K562 (cell line): ENCODE results near the gene TRIM24.

Experiments used
- BHLHE40 ChIP-seq: IDR thresholded peaks from 2 replicates; pipeline ENCODE4 v1.6.1; 2011; ENCODE audit warnings: low read length, improper control_type of control experiment
- HDAC8 ChIP-seq: fragments of 450-650 bp; IDR thresholded peaks from 2 replicates; pipeline ENCODE4 v1.6.1; 2016; ENCODE audit warnings: mild to moderate bottlenecking, missing genetic modification characterization, moderate library complexity, missing compliant biosample characterization
- LCOR ChIP-seq: sonication (generic); formaldehyde crosslinking; IDR thresholded peaks from 2 replicates; pipeline ENCODE4 v1.8.0; 2022; ENCODE audit warnings: mild to moderate bottlenecking, missing genetic modification reagents
- NFRKB ChIP-seq: fragments of 450-650 bp; IDR thresholded peaks from 2 replicates; pipeline ENCODE4 v1.6.1; 2016; ENCODE audit warnings: low read depth
- RCOR1 ChIP-seq, 2 experiments: IDR thresholded peaks; 2 replicates each; pipeline ENCODE4 v1.6.1; 2012; ENCODE audit warnings: low read depth in 2 of 2, low read length in 2 of 2, borderline replicate concordance in 1 of 2, improper control_type of control experiment in 1 of 2
- USF2 ChIP-seq: sonication (generic); formaldehyde crosslinking; IDR thresholded peaks from 2 replicates; pipeline ENCODE4 v1.5.0; 2020; ENCODE audit warnings: missing genetic modification reagents
- ZEB2 ChIP-seq: fragments of 450-650 bp; IDR thresholded peaks from 2 replicates; pipeline ENCODE4 v1.6.1; 2016
- ZNF175 ChIP-seq: fragments of 200-800 bp; sonication (Bioruptor generic); IDR thresholded peaks from 2 replicates; pipeline ENCODE4 v1.6.1; 2016; ENCODE audit warnings: low read depth, mild to moderate bottlenecking, missing genetic modification characterization, missing compliant biosample characterization
- TF ChIP-seq, protein P1 (sequence below): sonication (generic); formaldehyde crosslinking; IDR thresholded peaks from 2 replicates; pipeline ENCODE4 v1.9.0; 2022; ENCODE audit warnings: mild to moderate bottlenecking, missing genetic modification reagents
- TF ChIP-seq, protein P2 (sequence below): sonication (generic); formaldehyde crosslinking; IDR thresholded peaks from 2 replicates; pipeline ENCODE4 v1.8.0; 2022; ENCODE audit warnings: missing genetic modification reagents, mild to moderate bottlenecking, borderline replicate concordance

DNA sequence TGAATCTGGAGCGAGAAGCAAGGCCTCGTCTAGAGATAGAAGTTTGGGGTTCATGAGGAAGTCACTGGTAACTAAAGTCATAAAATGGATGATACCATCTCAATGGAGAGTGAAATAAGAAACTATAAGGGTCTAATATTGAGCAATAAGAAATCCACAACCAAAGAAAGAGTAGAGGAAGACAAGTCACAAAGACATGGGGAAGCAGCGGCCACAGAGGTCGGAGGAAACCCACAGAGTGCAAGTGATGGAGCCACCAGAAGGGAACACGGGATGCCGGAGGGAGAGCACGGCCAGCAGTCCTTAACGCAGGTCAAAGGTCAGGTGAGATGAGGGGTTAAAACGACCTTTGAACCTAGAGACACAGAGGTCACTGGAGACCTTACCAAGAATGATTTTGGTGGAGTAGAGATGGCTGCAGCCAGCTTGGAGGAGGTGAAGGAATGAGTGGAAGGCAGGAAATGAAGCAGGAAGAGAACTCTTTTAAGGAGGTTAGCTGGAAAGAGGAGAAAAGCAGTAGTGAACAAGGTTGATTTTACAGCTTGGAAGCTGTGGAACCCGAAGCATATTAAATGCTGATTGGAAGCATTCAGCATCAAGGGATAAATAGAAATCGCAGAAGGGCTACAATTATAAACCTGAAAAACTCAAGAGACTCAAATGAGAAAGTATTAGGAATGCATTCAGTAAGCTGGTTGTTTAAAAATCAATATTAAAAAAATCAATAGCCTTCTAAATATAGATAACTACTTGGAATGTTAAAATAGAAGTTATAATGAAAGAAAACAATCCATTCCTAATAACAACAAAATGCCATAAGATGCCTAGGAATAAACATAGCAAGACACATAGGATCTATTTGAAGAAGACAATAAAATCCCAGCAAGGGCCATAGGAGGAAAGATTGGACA lies 147.4 kb downstream of the TRIM24 start:
- TF ChIP-seq BHLHE40 (no peak), USF2 (CRISPR knock-in tag) (no peak), RCOR1 (IDR thresholded peaks at IDR 0.05; ENCODE audit: borderline replicate concordance in 1 of 2, low read depth in 2 of 2, low read length in 2 of 2) (no peak), ZNF175 (CRISPR knock-in tag) (no peak), LCOR (CRISPR knock-in tag) (no peak), ZEB2 (no peak), HDAC8 (tag) (no peak), NFRKB (no peak)
- TF ChIP-seq, protein P1, sequence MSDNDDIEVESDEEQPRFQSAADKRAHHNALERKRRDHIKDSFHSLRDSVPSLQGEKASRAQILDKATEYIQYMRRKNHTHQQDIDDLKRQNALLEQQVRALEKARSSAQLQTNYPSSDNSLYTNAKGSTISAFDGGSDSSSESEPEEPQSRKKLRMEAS (CRISPR knock-in tag) = no peak
- TF ChIP-seq, protein P2, sequence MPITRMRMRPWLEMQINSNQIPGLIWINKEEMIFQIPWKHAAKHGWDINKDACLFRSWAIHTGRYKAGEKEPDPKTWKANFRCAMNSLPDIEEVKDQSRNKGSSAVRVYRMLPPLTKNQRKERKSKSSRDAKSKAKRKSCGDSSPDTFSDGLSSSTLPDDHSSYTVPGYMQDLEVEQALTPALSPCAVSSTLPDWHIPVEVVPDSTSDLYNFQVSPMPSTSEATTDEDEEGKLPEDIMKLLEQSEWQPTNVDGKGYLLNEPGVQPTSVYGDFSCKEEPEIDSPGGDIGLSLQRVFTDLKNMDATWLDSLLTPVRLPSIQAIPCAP (CRISPR knock-in tag) = no peak
